ENCODE measurements around the gene RBM45.
"Not testable (repeated sequence)": the region's sequence is repeated elsewhere in the genome, so short reads cannot be mapped to it uniquely, and the experiment has no call there.

The RBM45 gene, protein sequence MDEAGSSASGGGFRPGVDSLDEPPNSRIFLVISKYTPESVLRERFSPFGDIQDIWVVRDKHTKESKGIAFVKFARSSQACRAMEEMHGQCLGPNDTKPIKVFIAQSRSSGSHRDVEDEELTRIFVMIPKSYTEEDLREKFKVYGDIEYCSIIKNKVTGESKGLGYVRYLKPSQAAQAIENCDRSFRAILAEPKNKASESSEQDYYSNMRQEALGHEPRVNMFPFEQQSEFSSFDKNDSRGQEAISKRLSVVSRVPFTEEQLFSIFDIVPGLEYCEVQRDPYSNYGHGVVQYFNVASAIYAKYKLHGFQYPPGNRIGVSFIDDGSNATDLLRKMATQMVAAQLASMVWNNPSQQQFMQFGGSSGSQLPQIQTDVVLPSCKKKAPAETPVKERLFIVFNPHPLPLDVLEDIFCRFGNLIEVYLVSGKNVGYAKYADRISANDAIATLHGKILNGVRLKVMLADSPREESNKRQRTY

GRCh38 chr2:178112202-178113152, at the start of gene RBM45:
Gene RBM45, plus strand, starts transcription at chr2:178112437. Its CDS starts 110 bp downstream, at chr2:178112547.
- peak; percentile 79 to 81 for DNase-seq (ENCODE audit: low read depth in 2 of 2)

- DNase-seq (ENCODE audit: low read depth in 2 of 2) = no peak
These were observed 45.9 kb upstream of the RBM45 start for GRCh38 chr2:178066324-178066723.

- no peak for DNase-seq (ENCODE audit: low read depth in 2 of 2)
These were observed 45.2 kb upstream of the RBM45 start for GRCh38 chr2:178066890-178067669.

DNA sequence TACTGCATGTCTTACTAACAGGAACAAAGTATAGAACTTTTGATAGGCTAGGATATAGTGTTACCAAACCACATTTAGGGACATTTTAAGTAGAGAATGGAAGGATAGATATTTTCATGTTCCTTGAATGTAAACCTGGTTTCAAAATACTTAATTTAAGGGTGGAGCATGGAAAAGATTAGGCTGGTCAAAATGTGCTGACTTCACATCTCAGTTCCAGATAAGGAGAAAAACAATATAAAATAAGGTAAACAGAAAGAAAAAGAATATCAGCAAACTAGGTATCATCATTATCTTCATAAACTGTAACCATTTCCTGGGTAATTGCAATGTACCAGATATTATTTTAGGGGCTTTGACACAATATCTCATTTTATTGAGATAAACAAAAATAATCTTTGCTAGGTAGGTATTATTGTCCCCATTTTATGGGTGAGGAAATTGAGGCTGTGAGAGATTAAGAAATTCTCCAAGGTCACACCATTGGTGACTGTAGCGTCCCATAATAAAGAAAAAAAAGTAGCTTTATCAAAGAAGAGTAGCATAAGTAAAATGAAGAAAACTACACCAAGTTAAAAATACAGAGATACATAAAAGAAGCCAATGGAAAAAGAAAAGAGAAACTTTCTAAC, 43.3 kb upstream of the RBM45 start:
- no peak for DNase-seq (ENCODE audit: low read depth in 2 of 2)

GRCh38 chr2:178069551-178069950, 42.7 kb upstream of the RBM45 start:
- DNase-seq (ENCODE audit: low read depth in 2 of 2) = no peak

GRCh38 chr2:178070824-178071223, 41.4 kb upstream of the RBM45 start:
- no peak for DNase-seq (ENCODE audit: low read depth in 2 of 2)

DNA sequence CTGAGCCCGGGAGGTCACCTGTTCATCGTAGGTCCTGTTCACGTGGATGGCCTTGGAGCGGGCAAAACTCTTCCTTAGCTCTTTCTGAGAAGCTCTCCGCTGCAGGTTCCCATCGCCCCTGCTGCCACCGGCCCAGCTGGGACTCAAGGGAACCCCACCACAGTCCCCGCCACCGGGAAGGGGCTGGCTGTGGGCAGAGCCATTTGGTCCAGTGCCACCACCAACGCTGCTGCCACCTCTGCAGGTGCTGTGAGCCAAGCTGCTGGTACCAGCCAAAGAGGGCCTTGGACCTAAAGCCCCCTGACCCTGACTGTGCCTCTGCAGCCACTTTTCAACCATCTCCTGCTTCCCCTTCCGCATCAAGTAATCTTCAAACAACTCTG, 40.2 kb upstream of the RBM45 start:
- DNase-seq (ENCODE audit: low read depth in 2 of 2) = no peak

DNA sequence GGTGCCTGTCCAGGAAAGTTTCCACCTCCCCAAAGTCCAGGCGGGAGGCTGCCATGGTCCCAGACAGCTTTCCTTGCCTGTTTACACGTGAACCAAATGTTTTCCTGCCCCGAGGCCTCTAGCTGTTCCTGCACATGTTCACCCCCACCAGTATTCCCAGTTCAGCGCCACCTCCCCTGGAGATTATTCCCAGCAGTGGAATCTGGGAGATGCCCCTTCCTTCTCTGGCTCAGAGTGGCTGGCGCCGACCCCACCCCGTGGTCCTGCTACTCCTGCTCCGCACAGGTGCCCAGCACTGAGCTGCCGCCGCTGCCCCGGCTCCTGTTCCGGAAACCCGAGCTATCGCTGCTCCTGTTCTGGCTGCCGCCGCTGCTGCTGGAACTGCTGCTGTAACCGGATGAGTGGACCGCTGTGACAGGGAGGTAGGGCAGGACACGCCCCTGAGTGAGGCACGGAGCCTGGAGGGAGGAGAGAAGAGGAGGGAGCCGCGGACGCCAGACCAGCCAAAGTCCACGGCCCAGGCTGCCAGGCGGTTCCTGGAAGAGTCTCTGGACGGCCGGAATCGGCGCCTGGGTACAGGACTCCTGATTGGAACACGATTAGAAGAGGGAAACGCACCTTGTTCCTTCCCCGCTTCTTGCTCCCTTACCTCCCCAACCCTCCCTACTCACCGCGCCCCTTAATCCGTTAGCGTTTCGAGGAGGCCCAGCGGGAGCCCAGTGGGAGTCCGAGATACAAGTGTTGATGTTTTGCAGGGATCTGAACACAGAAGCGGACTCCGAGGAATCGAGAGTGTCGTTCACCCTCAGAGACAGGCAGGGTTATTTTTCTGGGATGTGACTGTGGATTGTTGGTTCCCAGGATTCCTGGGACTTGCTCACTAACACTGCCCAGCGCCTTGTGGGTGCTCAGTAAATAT, 39.6 kb upstream of the RBM45 start, which contains the start of gene PDE11A:
TSS of gene PDE11A (minus strand) at position 395 of the 919 bp plus-strand sequence. CDS start at position 55, 340 bp downstream.
- peak; percentile 16 to 35 for DNase-seq (ENCODE audit: low read depth in 2 of 2)

- DNase-seq (ENCODE audit: low read depth in 2 of 2) = no peak
These were observed 37.9 kb upstream of the RBM45 start for GRCh38 chr2:178074123-178075005.

DNA sequence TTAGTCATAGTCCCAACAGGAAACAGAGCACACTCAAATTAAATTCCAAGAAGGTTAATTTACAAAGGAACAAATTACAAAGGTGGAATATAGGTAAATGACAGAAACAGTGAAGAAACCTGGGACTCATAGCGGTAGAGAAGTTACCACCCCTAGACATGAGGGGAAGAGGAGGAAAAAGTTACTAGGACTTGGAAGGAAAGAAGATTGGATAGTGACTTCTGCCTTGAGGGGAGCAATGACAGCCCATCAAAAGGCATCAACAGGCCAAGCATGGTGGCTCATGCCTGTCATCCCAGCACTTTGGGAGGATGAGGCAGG, 37.3 kb upstream of the RBM45 start:
- no peak for DNase-seq (ENCODE audit: low read depth in 2 of 2)

GRCh38 chr2:178076130-178076529, 36.1 kb upstream of the RBM45 start:
- no peak for DNase-seq (ENCODE audit: low read depth in 2 of 2)

GRCh38 chr2:178079279-178079678, 33.0 kb upstream of the RBM45 start:
- DNase-seq (ENCODE audit: low read depth in 2 of 2) = not testable (repeated sequence)

DNA sequence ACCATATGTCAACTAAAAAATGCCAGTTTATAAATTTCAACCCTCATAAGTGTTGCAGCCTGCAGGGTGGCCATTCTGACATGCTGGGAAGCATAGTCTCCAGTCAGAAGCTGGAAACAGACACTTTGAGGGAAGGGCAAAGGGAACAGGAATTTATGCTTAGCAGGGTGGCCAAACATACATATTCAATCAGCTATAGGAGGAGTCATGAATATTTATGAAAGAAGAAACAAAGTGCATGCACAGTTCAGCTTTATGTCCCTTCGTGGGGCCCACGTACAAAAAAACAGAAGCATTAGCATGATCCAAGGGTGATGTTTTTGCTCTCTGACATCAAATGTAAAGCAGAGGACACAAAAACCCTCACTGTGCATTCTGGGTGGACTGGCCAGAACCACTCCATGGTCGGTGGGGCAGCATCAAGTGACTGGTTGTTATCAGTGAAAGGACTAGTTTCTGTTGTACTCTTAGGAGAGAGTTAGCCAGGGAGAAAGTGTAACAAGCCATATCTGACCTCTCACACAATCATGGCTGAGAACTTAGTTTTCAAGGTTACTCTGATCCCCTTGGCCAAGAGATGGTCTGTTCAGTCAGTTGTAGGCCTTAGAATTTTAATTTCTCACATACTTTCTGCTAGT, 29.7 kb upstream of the RBM45 start:
- DNase-seq (ENCODE audit: low read depth in 2 of 2) = no peak

DNA sequence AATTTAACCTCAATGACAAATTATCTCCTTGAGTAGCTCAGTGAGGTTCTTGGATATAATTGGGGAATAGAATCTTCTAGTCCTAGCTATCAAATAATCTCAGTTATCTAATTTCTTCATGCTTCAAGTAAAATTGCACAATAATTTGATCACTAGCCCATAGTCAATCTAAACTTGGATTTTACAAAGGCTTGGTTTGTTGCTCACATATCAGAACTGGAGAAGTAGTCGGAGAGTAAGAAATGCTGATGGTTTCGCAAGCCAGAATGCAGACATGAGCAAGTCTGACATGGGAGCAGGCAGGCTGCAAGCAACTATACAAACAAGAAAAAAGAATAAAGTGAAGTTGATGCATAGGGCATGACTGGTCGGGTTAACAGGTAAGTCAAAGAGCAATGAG, 28.0 kb upstream of the RBM45 start:
- no peak for DNase-seq (ENCODE audit: low read depth in 2 of 2)

DNA sequence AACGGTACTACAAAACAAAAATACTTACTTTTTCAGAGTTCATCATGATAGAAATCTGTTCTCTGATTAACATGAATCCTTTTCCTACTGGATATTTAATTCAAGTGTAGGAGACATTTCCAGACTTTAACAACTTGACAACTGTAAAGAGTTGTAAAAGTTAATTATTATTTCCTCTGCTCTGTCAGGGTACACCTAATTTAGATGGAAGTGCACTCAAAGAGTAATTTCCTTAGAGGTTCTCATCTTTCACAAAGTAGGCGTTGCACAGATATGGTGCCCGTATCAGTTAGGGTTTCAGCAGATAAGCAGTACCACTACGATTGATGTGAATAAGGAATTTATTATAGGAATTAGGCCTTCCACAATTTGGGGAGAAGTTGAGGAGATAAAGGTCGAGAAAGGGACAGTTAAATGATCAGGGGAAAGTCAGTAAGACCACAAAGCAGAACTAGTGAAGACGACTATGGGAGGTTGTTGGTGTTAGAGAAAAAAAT, 23.4 kb upstream of the RBM45 start:
- no peak for DNase-seq (ENCODE audit: low read depth in 2 of 2)

- no peak for DNase-seq (ENCODE audit: low read depth in 2 of 2)
These were observed 18.8 kb upstream of the RBM45 start for GRCh38 chr2:178093471-178093870.

DNA sequence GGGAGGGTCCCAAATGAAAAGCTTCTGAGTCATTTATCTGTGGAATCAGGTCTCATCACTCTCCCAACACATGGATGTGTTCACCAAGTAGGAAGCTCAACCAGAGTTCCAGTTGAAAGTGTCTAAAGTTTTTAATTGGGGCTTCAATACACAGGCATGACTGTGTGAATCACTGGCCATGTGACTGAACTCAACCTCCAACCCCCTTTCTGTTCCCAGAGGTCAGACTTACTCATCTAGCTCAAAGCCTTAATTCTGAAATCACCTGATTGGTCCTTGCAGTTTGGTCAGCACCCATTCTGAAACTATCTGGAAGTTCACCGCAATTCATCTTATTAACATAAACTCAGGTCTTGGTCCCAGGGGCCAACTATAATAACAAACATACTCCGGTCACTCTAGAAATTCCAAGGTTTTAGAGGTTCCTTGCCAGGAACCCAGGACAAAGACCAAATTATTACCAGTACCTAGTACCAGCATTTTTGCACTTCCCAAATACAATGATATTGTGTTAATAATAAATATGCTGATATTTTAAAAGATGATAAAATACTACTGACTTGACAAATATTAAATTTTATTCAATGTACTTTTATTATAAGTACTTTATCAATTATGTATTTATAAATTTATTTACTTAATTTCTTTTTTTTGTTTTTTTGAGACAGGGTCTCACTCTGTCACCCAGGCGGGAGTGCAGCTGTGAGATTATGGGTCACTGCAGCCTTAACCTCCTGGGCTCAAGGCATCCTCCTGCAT, 10.7 kb upstream of the RBM45 start:
- DNase-seq (ENCODE audit: low read depth in 2 of 2) = no peak

GRCh38 chr2:178105566-178105965, 6.7 kb upstream of the RBM45 start:
- DNase-seq (ENCODE audit: low read depth in 2 of 2) = no peak
